ENCODE results near the gene HNRNPM.
"Not testable (repeated sequence)": the region's sequence is repeated elsewhere in the genome, so short reads cannot be mapped to it uniquely, and the experiment has no call there.

The HNRNPM gene

DNA sequence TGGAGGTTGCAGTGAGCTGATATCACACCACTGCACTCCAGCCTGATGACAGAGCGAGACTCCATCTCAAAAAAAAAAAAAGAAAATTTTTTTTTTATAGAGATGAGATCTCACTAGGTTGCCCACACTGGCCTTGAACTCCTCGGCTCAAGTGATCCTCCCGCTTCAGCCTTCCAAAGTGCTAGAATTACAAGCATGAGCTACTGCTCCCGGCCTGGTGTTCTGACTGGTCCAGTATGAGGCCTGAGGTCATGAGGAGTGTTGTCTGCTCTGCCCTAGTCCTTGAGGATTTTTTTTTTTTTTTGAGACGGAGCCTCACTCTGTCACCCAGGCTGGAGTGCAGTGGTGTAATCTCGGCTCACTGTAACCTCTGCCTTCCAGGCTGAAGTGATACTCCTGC is 19.4 kb upstream of the HNRNPM start:
- not testable (repeated sequence) for DNase-seq

DNA sequence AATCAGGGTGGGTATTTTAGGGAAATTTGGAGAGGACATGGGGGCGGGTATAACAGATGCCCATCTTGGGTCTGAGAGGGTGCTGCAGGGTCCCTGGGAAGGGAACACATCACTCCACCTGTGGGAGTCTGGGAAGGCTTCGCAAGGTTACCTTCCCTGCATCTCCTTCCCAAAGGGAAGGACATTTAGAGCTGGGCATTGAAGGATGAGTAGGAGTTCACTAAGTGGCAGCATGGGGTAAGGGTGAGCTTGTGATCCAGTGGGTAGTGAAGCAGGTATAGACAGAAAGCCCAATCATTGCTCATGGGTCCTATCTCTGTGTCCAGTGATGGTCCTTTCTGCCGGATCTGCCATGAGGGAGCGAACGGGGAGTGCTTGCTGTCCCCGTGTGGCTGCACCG is 18.5 kb upstream of the HNRNPM start:
- no peak for DNase-seq

GRCh38 chr19:8429044-8429443 is 15.7 kb upstream of the HNRNPM start:
- no peak for DNase-seq

GRCh38 chr19:8429826-8430225 is 14.9 kb upstream of the HNRNPM start:
- no peak for DNase-seq

GRCh38 chr19:8430650-8431049 is 14.1 kb upstream of the HNRNPM start:
- DNase-seq = no peak

- no peak for DNase-seq
These were observed 6.5 kb upstream of the HNRNPM start for GRCh38 chr19:8438236-8438635.

- no peak for DNase-seq
These were observed 2.8 kb upstream of the HNRNPM start for GRCh38 chr19:8441725-8442544.

GRCh38 chr19:8444140-8444676 is 567 bp upstream of the HNRNPM start:
- not testable (repeated sequence) for DNase-seq

DNA sequence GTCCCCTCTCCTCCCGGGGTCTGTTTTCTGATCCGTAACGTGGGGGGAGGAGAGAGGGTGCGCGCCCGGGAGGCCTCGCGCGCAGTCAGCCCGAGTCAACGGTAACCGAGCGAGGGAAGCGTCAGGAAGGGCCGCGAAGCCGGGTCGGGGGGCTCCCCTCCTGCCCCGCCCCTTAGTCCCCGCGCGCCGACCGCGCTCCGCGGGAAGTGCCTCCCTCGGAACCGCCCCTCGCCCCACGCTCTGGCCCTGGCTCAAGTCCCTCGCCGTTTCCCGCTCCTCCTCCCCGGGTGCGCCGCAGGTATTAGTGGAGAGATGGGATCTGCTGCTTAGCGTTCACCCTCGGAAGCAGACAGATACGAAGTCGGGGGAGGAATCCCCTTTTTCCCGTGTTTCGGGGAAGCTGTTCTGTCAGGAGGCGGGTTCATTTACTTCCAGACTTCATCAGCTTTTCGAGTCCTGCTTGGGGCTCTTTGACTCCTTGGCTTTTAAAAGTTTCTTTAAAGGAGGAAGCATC is 770 bp downstream of the HNRNPM start:
- peak; percentile 8 to 61 for DNase-seq

GRCh38 chr19:8446061-8446709 is 1.4 kb downstream of the HNRNPM start:
- no peak for DNase-seq

DNA sequence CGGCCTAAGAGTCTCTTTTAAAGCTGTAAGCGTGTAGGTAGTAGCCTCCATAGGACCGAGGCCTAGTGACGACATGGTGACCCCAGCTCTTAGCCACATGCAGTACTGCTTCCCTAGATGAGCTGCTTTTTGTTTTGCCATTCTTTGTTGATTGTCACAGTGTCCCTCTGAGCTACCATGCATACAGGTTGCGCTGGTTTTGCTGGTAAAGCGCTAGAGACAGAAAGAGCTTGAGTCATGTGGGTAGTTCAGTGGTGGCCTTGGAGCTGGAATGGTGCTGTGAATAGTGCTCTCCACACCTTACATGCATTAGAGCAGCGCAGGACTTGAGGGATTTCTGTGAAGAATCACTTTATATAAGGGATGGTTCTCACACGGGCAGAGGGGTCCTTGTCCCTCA is 5.1 kb downstream of the HNRNPM start:
- DNase-seq = peak in 1 of 2 donors; percentile 17

- DNase-seq = no peak
These were observed 6.6 kb downstream of the HNRNPM start for GRCh38 chr19:8451377-8451776.

- DNase-seq = no peak
These were observed 7.1 kb downstream of the HNRNPM start for GRCh38 chr19:8451885-8452284.

DNA sequence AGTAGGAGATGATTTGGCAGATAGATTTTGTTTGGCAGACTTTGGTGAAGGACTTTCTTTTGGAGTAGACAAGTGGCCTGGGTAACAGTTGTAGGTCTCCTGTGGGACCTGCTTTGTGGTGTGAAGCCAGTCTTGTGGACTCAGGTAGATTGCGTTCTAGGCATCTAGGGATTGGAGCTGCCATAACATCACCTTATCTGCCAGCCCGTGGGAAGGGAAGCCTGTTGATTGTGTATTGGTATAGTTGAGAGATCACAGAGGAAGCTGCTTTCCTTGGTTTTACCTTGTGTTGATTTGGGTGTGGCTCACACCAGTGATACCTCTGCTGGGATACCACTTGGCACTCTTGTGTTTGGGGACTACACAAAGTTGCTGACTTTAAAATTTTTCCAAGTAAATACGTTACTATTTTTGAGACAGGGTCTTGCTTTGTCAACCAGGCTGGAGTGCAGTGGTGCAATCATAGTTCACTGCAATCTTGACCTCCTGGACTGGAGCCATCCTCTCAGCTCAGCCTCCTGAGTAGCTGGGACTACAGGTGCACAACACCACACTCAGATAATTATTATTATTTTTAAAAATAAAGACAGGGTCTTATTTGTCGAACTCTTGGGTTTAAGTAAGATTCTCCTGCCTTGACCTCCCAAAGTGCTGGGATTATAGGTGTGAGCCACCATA is 7.8 kb downstream of the HNRNPM start:
- no peak for DNase-seq

- DNase-seq = no peak
These were observed 8.8 kb downstream of the HNRNPM start for GRCh38 chr19:8453616-8454015.

DNA sequence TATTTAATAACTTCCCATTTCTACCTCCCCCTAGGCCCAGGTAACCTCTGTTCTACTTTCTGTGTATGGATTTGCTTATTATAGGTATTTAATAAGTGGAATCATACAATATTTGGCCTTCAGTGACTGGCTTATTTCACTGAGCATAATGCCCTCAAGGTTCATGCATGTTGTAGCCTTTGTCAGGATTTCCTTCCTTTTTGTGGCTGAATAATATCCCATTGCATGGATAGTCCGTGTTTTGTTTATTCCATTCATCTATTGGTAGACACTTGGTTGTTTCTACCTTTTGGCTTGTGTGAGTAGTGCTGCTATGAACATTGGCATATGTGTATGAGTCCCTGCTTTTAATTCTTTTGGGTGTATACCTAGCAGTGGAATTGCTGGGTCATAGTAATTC is 9.4 kb downstream of the HNRNPM start:
- DNase-seq = no peak

GRCh38 chr19:8455018-8455417 is 10.2 kb downstream of the HNRNPM start:
- DNase-seq = no peak

- DNase-seq = no peak
These were observed 11.3 kb downstream of the HNRNPM start for GRCh38 chr19:8456064-8456463.

DNA sequence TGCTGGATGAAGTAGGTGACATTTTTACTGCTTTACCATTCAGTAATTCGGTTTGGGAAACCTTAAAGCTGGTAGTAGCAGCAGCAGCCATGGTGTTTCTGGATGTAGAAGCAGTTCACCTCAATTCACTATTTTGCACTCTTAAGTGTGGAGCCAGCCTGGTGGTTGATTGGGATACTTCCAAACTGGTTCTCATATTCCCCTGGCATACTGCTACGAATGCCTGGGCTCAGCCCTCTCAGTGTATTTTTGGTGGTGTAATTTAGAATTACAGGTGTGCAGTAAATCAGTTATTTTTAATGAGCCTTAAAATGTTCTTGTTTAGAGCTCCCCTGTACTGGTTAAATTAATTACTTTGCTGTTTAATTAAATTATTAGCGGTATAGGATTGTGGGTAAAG is 12.4 kb downstream of the HNRNPM start:
- DNase-seq = no peak

- DNase-seq = no peak
These were observed 13.1 kb downstream of the HNRNPM start for GRCh38 chr19:8457827-8458226.

DNA sequence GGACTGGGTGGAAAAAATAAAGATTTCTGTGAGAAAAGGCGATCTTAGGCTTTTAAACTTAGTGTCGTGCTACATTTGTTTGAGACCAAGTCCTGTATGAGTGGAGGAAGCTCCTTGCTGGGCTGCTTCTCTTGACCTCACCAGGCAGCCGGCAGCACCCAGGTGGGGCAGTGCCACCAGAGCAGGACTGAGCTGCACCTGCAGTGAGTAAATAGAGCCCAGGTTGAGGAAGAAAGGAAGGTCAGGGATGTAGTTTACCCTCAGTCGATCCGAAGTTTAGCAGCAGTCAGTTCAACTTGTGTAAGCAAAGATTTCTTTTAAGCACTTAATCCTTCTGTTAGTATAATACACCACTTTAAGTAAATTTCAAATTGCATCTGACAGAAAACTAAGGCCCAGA is 13.6 kb downstream of the HNRNPM start:
- DNase-seq = no peak

DNA sequence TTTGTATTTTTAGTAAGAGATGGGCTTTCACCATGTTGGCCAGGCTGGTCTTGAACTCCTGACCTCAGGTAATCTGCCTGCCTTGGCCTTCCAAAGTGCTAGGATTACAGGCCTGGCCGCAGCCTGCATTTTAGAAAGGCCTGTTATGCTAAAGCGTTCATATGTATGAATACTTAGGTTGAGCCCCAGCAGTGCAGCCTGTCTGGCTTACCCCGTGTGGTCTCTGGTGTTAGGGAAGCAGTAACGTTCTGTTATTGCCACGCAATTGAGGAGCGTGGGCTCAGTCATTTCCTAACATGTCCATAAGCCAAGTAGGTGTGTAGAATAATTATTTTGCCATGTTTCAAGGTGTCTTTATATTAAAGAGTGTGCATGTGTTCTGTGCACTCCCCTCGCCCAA is 14.3 kb downstream of the HNRNPM start:
- no peak for DNase-seq

Data from inflammatory macrophage (primary cell).